Renal cortical epithelial cell (primary cell): Measurements from ENCODE around the gene CDK6. TPM values are rescaled to one million over a fixed set of nuclear protein-coding genes. Genes with fewer than 3 reads are reported as not detected.

Source experiments
- DNase-seq: peaks from one replicate; pipeline ENCODE4 v3.0.0-alpha.2; 2011; ENCODE audit warnings: low read depth
- total RNA-seq: library from RNA; depleted of rRNA; stranded (reverse); fragments of >200 nt; gene quantifications from 2 replicates; pipeline ENCODE4 v1.2.3, GENCODE V29; 2014

The CDK6 gene
- total RNA-seq, 1 donor from 2014 or later = 138 TPM

- DNase-seq = peak; percentile 58
Measured at GRCh38 chr7:92645114-92646061, 191.0 kb downstream of the CDK6 start.

- peak; percentile 93 for DNase-seq
Measured at GRCh38 chr7:92644406-92645113, 191.8 kb downstream of the CDK6 start.

- no peak for DNase-seq
Measured at GRCh38 chr7:92643821-92644220, 192.6 kb downstream of the CDK6 start.

- peak; percentile 94 for DNase-seq
Measured at GRCh38 chr7:92641921-92642511, 194.4 kb downstream of the CDK6 start.

GRCh38 chr7:92639966-92640365 lies 196.4 kb downstream of the CDK6 start:
- no peak for DNase-seq

- peak; percentile 51 for DNase-seq
Measured at GRCh38 chr7:92639213-92639896, 197.0 kb downstream of the CDK6 start.

- DNase-seq = no peak
Measured at GRCh38 chr7:92636018-92636560, 200.3 kb downstream of the CDK6 start.

- DNase-seq = no peak
Measured at GRCh38 chr7:92635538-92635937, 200.8 kb downstream of the CDK6 start.

- DNase-seq = peak; percentile 94
Measured at GRCh38 chr7:92634924-92635519, 201.4 kb downstream of the CDK6 start.

GRCh38 chr7:92634205-92634604 lies 202.2 kb downstream of the CDK6 start:
- no peak for DNase-seq

GRCh38 chr7:92633211-92633906 lies 203.0 kb downstream of the CDK6 start:
- peak; percentile 97 for DNase-seq

GRCh38 chr7:92632791-92633190 lies 203.6 kb downstream of the CDK6 start:
- no peak for DNase-seq

- DNase-seq = no peak
Measured at GRCh38 chr7:92631850-92632487, 204.4 kb downstream of the CDK6 start.

- DNase-seq = peak; percentile 73
Measured at GRCh38 chr7:92631067-92631849, 205.1 kb downstream of the CDK6 start.

GRCh38 chr7:92629779-92630178 lies 206.6 kb downstream of the CDK6 start:
- no peak for DNase-seq

- DNase-seq = no peak
Measured at GRCh38 chr7:92627956-92628355, 208.4 kb downstream of the CDK6 start.

- DNase-seq = no peak
Measured at GRCh38 chr7:92626281-92626809, 210.0 kb downstream of the CDK6 start.

GRCh38 chr7:92625617-92626016 lies 210.8 kb downstream of the CDK6 start:
- DNase-seq = no peak
